Urinary bladder (tissue), 4 donors: Measurements from ENCODE around the gene UBASH3A. TPM values are rescaled to one million over a fixed set of nuclear protein-coding genes. Genes with fewer than 3 reads are reported as not detected.

Experiments
- DNase-seq: peaks from one replicate; pipeline ENCODE4 v3.0.0-alpha.2; 2015; ENCODE audit errors: extremely low spot score
- H3K27ac ChIP-seq: one replicate; pipeline ENCODE4 v1.5.1; 2013; ENCODE audit warnings: low read depth, mild to moderate bottlenecking, moderate library complexity
- H3K36me3 ChIP-seq: one replicate; pipeline ENCODE4 v1.6.1; 2013; ENCODE audit warnings: mild to moderate bottlenecking, moderate library complexity; ENCODE audit not compliant: insufficient read depth
- H3K4me1 ChIP-seq: one replicate; pipeline ENCODE4 v1.6.1; 2013; ENCODE audit warnings: mild to moderate bottlenecking, moderate library complexity; ENCODE audit not compliant: insufficient read depth
- H3K4me3 ChIP-seq: one replicate; pipeline ENCODE4 v1.5.1; 2013; ENCODE audit warnings: low read depth, low read length
- WGBS: extraction: QIAGEN DNeasy Blood & Tissue Kit; methylation state at CpG from one replicate; pipeline ENCODE4 v1.1.7; 2013; 5-methylcytosine and 5-hydroxymethylcytosine counted together
- polyA plus RNA-seq: library from polyadenylated mRNA; stranded (reverse); fragments of 200-250 nt; gene quantifications from one replicate; pipeline ENCODE4 v1.2.3, GENCODE V29; 2013
- total RNA-seq: library from RNA; depleted of rRNA; stranded (reverse); fragments of >200 nt; gene quantifications from one replicate; pipeline ENCODE4 v1.2.3, GENCODE V29; 2014
- donor health status: healthy with polysubstance abuse.
- donor health status: healthy.

UBASH3A gene
- total and polyA plus RNA-seq, 2 donors, result 0.27 to 0.32 TPM

GRCh38 chr21:42441963-42442362 is 38.3 kb downstream of the UBASH3A start:
- no peaks in the 10 kb centered on the region for H3K4me1 ChIP-seq
- no peaks in the 10 kb centered on the region for H3K36me3 ChIP-seq
- 72% methylated on average over 6 of the region's 6 CpGs for WGBS
- no peak overlapping the region for H3K4me3 ChIP-seq
- H3K27ac ChIP-seq, result no peak overlapping the region
- DNase-seq, result no peak

GRCh38 chr21:42443181-42443785 is 39.6 kb downstream of the UBASH3A start:
- Histone ChIP-seq H3K27ac (no peak overlapping the region), H3K36me3 (no peaks in the 10 kb centered on the region), H3K4me1 (no peaks in the 10 kb centered on the region), H3K4me3 (no peak overlapping the region)
- no peak for DNase-seq
- 86% methylated on average over 15 of the region's 15 CpGs for WGBS

GRCh38 chr21:42443876-42444744 is 40.4 kb downstream of the UBASH3A start:
- WGBS, result 78% methylated on average over 34 of the region's 34 CpGs
- Histone ChIP-seq H3K4me3 (no peak overlapping the region), H3K27ac (no peak overlapping the region), H3K4me1 (no peaks in the 10 kb centered on the region), H3K36me3 (no peaks in the 10 kb centered on the region)
- DNase-seq, result no peak

- Histone ChIP-seq H3K4me1 (no peaks in the 10 kb centered on the region), H3K36me3 (no peaks in the 10 kb centered on the region), H3K27ac (no peak overlapping the region), H3K4me3 (no peak overlapping the region)
- DNase-seq, result no peak
- WGBS, result 76% methylated on average over 10 of the region's 10 CpGs
Observed at GRCh38 chr21:42444745-42445059, 41.0 kb downstream of the UBASH3A start.

- Histone ChIP-seq H3K36me3 (no peaks in the 10 kb centered on the region), H3K4me1 (no peaks in the 10 kb centered on the region), H3K4me3 (no peak overlapping the region), H3K27ac (no peak overlapping the region)
- DNase-seq, result no peak
- WGBS, result 83% methylated on average over 7 of the region's 7 CpGs
Observed at GRCh38 chr21:42445311-42445710, 41.6 kb downstream of the UBASH3A start.

GRCh38 chr21:42446531-42446930 is 42.8 kb downstream of the UBASH3A start:
- 94% methylated on average over 4 of the region's 4 CpGs for WGBS
- H3K27ac ChIP-seq, result no peak overlapping the region
- DNase-seq, result no peak
- H3K36me3 ChIP-seq, result no peaks in the 10 kb centered on the region
- H3K4me1 ChIP-seq, result no peaks in the 10 kb centered on the region
- no peak overlapping the region for H3K4me3 ChIP-seq

GRCh38 chr21:42447182-42447581 is 43.5 kb downstream of the UBASH3A start:
- DNase-seq, result no peak
- WGBS, result 80% methylated on average over 14 of the region's 14 CpGs
- Histone ChIP-seq H3K36me3 (no peaks in the 10 kb centered on the region), H3K4me3 (no peak overlapping the region), H3K27ac (no peak overlapping the region), H3K4me1 (no peaks in the 10 kb centered on the region)

- no peak overlapping the region for H3K27ac ChIP-seq
- H3K4me3 ChIP-seq, result no peak overlapping the region
- 92% methylated on average over 10 of the region's 10 CpGs for WGBS
- H3K4me1 ChIP-seq, result no peaks in the 10 kb centered on the region
- DNase-seq, result no peak
- no peaks in the 10 kb centered on the region for H3K36me3 ChIP-seq
Observed at GRCh38 chr21:42447732-42448131, 44.0 kb downstream of the UBASH3A start.

- H3K36me3 ChIP-seq, result no peaks in the 10 kb centered on the region
- DNase-seq, result no peak
- WGBS, result 79% methylated on average over 3 of the region's 3 CpGs
- no peaks in the 10 kb centered on the region for H3K4me1 ChIP-seq
- H3K4me3 ChIP-seq, result no peak overlapping the region
- H3K27ac ChIP-seq, result no peak overlapping the region
Observed at GRCh38 chr21:42448686-42449085, 45.0 kb downstream of the UBASH3A start.

- WGBS, result 92% methylated on average over 9 of the region's 9 CpGs
Observed at GRCh38 chr21:42451941-42452340, 48.2 kb downstream of the UBASH3A start.

GRCh38 chr21:42452401-42453223 is 48.9 kb downstream of the UBASH3A start:
- no peak for DNase-seq
- Histone ChIP-seq H3K36me3 (no peaks in the 10 kb centered on the region), H3K4me1 (no peaks in the 10 kb centered on the region), H3K4me3 (no peak overlapping the region), H3K27ac (no peak overlapping the region)
- WGBS, result 84% methylated on average over 22 of the region's 22 CpGs

More at GRCh38 chr21:42451941-42452340, 48.2 kb downstream of the UBASH3A start:
- no peaks in the 10 kb centered on the region for H3K36me3 ChIP-seq
- no peaks in the 10 kb centered on the region for H3K4me1 ChIP-seq
- no peak overlapping the region for H3K27ac ChIP-seq
- no peak overlapping the region for H3K4me3 ChIP-seq
- DNase-seq, result no peak

- no peaks in the 10 kb centered on the region for H3K36me3 ChIP-seq
- 48% methylated on average over 18 of the region's 18 CpGs for WGBS
- no peak for DNase-seq
- no peak overlapping the region for H3K27ac ChIP-seq
- H3K4me3 ChIP-seq, result no peak overlapping the region
- no peaks in the 10 kb centered on the region for H3K4me1 ChIP-seq
Observed at GRCh38 chr21:42453224-42453985, 49.7 kb downstream of the UBASH3A start.

GRCh38 chr21:42453986-42454570 is 50.4 kb downstream of the UBASH3A start:
- DNase-seq, result no peak
- Histone ChIP-seq H3K4me1 (no peaks in the 10 kb centered on the region), H3K4me3 (no peak overlapping the region), H3K27ac (no peak overlapping the region), H3K36me3 (no peaks in the 10 kb centered on the region)
- WGBS, result 78% methylated on average over 19 of the region's 19 CpGs
